GM12874 (cell line): ENCODE measurements around the gene TBL1XR1.

Source experiments
- TF ChIP-seq, protein P1 (sequence below): IDR thresholded peaks from 2 replicates; pipeline ENCODE4 v1.5.1; 2011; ENCODE audit warnings: low read depth, mild to moderate bottlenecking, control low read depth, low read length, moderate library complexity; ENCODE audit not compliant: insufficient read depth

The TBL1XR1 gene

DNA sequence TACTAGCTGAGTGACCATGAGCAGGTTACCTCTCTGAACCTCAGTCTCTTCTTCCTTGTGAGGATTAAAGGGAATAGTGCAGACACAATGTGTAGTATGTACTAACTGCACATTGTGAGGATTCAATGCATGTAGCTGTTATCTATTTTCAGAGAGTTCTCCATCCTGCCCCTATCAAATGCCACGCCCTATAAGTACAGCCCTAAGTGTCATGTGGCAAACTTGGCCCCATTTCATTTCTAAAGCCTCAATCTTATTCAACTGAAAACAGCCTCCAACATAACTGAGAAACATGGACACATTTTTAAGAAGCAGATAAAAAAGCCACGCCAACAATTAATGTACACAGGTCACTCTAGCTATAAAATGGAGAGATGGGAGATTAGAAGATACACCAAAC is 220.0 kb downstream of the TBL1XR1 start:
- TF ChIP-seq, protein P1, sequence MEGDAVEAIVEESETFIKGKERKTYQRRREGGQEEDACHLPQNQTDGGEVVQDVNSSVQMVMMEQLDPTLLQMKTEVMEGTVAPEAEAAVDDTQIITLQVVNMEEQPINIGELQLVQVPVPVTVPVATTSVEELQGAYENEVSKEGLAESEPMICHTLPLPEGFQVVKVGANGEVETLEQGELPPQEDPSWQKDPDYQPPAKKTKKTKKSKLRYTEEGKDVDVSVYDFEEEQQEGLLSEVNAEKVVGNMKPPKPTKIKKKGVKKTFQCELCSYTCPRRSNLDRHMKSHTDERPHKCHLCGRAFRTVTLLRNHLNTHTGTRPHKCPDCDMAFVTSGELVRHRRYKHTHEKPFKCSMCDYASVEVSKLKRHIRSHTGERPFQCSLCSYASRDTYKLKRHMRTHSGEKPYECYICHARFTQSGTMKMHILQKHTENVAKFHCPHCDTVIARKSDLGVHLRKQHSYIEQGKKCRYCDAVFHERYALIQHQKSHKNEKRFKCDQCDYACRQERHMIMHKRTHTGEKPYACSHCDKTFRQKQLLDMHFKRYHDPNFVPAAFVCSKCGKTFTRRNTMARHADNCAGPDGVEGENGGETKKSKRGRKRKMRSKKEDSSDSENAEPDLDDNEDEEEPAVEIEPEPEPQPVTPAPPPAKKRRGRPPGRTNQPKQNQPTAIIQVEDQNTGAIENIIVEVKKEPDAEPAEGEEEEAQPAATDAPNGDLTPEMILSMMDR = no peak

DNA sequence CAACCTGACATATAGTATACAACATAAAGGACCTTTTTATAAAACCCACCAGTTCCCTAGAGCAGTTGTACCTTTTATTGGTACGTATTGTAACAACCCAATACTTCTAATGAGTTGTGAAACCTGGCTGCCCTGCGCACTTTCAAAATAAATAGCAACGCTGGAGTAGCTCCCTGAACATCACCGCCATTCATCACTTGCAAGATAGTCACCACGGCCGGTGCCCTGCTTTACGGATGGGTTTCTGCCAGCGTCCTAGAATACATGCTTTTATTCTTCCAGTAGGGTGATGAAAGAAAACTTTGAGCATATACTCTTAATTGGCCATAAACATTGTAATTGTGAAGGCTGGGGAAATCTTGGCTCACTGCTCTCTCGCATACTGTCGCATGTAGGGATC is 220.7 kb downstream of the TBL1XR1 start:
- TF ChIP-seq, protein P1 = no peak

DNA sequence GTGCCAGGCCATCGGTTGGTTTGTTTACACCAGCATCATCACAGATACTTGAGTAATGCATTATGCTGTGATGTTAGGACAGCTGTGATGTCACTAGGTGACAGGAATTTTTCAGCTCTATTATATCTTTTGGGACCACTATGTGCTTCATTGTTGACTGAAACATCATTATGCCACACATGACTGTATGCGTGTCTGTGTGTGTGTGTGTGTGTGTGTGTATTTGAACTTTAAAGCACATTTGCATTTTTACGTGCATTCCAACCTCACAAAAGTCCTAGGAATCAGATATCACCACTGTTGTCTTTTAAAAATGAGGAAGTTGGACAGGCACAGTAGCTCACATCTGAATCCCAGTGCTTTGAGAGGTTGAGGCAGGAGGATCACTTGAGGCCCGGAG is 223.0 kb downstream of the TBL1XR1 start:
- TF ChIP-seq, protein P1 = no peak

DNA sequence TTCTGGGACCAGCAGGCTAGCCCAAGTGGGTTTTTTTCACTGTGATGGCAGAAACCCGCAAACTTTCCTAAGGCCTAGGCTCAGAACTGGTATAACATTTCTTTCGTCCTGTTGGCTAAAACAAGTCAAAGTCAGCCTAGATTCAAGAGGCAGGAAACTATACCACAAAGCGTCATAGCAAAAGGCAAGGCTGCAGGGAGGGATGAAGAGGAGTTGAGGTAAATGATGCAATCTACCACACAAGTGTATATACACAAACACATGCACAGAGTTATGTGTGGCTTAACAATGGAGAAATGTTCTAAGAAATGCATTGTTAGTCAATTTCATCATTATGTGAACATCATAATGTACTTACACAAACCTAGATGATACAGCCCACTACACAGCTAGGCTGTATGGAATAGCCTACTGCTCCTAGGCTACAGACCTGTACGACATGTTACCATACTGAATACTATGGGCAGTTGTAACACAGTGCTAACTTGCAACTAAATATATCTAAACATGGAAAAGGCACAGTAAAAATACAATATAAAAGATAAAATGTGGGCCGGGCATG is 225.6 kb downstream of the TBL1XR1 start:
- TF ChIP-seq, protein P1 = no peak

DNA sequence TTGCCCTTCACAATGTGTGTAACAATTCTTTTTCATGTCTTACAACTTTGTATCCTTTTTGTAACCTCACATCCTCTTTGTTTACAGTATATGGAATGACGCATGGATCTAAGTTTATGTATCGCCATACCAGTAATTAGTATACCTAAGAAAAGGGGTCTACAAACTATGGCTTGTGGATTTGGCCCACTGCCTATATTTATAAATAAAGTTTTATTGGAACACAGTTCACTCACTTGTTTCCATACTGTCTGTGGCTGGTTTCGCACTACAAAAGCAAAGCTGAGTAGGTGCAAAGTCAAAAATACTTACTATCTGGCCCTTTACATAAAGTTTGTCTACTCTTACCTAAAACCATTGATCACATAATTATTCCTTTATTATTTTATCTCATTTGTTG is 226.5 kb downstream of the TBL1XR1 start:
- TF ChIP-seq, protein P1 = no peak

DNA sequence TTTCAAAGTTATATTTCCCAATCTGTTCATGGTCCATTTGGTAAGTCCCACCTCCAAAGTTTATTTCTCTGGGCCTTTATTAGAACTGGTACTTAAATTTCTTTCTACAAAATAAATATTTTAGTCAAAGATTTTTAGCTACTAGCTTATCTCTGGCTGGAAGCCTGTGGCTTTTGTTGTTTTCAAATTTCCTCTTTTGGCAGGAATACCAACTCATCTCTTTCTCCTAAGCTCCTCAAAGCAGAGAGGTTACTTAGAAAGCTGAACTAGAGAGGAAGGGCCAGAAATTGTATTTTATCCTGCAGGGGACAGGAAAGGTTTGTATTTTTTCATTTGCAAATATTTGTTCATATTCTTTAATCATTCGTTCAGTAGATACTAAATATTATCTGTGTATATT is 227.8 kb downstream of the TBL1XR1 start:
- TF ChIP-seq, protein P1 = no peak
